GM12892 (cell line): ENCODE measurements around the gene SUSD4.

ENCODE experiments used
- POLR2A ChIP-seq: IDR thresholded peaks from 2 replicates; pipeline ENCODE4 v1.6.1; 2011; ENCODE audit warnings: low read depth, low read length, control low read depth
- POLR2AphosphoS5 ChIP-seq: IDR thresholded peaks from 2 replicates; pipeline ENCODE4 v1.6.1; 2011; ENCODE audit warnings: low read depth, low read length, control low read depth

DNA sequence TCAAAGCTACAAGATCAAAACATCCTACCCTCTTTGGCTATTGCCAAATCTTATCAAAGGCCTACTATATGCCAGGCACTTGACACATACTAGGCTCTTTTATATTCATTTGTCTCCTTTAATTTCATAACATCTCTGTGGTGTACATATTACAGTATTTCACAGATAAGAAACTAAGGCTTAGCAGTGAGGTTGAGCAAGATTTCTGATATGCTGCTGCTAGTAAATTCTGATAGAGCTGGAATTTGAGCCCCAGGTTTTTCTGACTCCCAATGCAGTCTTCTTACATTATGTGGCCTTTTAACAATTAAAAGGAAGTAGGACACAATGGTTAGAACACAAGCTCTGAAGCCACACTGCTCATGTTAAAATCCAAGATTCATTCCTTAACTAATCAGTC is 46.1 kb upstream of the SUSD4 start:
- TF ChIP-seq POLR2A = no peak
- TF ChIP-seq POLR2AphosphoS5 = no peak
